GM18858 (cell line): ENCODE data around the gene GPAT3.
"Not testable (repeated sequence)": the region's sequence is repeated elsewhere in the genome, so short reads cannot be mapped to it uniquely, and the experiment has no call there.

ENCODE experiments used
- ATAC-seq: cut with Tn5 transposase; IDR thresholded peaks from one replicate; pipeline ENCODE4 v1.9.1; 2021; ENCODE audit not compliant: unreplicated experiment

The GPAT3 gene

GRCh38 chr4:83591730-83592129, 55.8 kb downstream of the GPAT3 start:
- no peak for ATAC-seq

GRCh38 chr4:83599183-83599582, 63.3 kb downstream of the GPAT3 start:
- peak; percentile 67 for ATAC-seq

GRCh38 chr4:83603129-83603528, 67.2 kb downstream of the GPAT3 start:
- ATAC-seq: no peak

GRCh38 chr4:83604321-83604720, 68.4 kb downstream of the GPAT3 start:
- no peak for ATAC-seq

DNA sequence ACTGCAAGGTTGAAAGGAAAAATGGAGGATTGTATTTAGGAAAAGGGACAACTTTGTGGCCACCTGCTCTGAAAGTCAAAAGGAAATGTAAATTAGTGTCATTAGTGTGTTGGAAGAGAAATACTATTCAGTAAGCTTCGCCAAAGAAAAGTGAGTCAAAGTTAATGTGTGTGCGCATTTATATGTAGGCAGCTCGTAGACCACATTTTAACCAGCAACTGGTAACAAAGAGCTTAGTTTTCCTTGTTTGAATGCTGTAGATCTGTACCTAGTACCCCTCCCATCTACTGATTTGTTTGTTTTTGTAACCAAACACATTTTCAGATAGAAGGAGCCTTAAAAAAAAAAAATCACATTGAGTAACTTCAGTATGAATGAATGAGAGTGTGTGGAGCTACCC, 69.3 kb downstream of the GPAT3 start:
- no peak for ATAC-seq

GRCh38 chr4:83605744-83606172, 69.8 kb downstream of the GPAT3 start:
- no peak for ATAC-seq

- no peak for ATAC-seq
Measured at GRCh38 chr4:83606460-83606859, 70.6 kb downstream of the GPAT3 start.

DNA sequence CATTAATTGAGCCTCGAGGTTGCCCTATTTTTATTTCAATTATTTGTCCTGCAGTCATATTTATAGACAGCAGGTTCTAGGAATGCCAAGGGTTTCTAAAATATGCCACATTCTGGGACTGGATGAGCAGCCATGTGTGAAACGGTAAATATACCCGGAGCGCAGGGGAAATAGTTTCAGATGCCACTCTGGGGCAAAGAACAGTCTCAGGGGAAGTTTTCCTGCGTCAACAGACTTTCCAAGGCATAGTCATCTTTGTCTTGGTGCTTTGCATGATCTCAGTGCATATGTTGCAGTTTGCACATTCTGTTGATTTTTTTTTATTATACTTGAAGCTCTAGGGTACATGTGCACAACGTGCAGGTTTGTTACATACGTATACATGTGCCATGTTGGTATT, 71.0 kb downstream of the GPAT3 start:
- peak; percentile 38 for ATAC-seq

- ATAC-seq: no peak
Measured at GRCh38 chr4:83609365-83609764, 73.5 kb downstream of the GPAT3 start.

DNA sequence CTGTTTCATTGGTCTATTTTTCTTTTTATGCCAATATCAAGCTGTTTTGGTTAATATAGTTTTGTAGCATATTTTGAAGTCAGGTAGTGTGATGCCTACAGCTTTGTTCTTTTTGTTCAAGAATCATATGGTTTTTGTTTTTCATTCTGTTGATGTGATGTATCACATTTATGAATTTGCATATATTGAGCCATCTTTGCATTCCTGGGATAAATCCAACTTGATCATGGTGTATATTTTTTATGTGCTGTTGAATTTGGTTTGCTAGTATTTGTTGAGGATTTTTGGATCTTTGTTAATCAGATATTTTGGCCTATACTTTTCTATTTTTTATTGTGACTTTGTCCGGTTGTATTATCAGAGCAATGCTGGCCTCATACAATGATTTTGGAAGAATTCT, 74.8 kb downstream of the GPAT3 start:
- ATAC-seq: no peak

DNA sequence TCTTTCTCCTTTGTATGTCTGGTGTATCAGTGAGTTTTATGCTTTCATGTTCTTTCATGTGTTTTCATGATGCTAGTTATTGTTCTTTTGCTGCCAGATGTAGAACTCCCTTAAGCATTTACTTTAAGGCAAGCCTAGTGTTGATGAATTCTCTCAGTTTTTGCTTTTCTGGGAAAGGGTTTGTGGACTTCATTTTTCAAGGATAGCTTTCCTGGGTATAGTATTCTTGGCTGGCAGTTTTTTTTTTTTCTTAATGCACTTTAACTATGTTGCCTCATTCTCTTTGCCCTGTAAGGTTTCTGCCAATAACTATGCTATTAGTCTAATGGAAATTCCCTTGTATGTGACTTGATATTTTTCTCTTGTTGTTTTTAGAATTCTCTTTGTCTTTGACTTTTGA, 77.1 kb downstream of the GPAT3 start:
- ATAC-seq: no peak

DNA sequence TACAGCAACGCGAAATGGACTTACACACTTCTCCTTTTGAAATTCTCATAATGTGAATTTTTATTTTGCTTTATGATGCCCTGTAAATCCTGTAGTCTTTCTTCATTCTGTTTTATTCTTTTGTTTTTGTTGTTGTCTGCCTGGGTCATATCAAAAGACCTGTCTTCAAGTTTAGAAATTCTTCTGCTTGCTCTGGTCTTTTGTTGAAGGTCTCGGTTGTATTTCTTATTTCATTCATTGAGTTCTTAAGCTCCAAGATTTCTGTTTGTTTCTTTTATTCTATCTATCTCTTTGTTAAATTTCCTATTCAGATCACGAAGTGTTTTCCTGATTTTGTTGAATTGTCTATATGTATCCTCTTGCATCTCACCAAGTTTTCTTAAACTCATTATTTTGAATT, 78.1 kb downstream of the GPAT3 start:
- ATAC-seq: no peak

GRCh38 chr4:83616252-83616651, 80.3 kb downstream of the GPAT3 start:
- ATAC-seq: no peak

- ATAC-seq: no peak
Measured at GRCh38 chr4:83617371-83618035, 81.6 kb downstream of the GPAT3 start.

DNA sequence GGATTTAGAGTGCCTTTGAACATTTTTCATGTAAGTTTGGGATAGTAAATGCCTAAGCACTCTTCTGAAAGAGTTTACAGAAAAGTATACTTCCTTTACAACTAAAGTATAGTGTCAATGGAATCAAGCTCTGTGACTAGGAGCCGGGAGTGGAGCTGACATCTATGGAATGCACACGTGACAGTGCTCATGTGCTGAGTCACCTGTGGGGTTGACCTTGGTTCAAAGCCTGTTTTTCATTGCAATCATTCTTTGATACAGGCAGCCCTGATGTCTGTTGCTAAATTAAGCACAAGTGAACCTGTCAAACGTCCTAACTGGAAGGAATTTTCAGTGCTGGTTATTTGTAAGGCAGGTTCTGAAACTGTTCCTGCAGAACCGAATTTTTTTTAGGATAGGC, 82.5 kb downstream of the GPAT3 start:
- no peak for ATAC-seq

GRCh38 chr4:83618991-83619645, 83.2 kb downstream of the GPAT3 start:
- ATAC-seq: no peak

- ATAC-seq: not testable (repeated sequence)
Measured at GRCh38 chr4:83622127-83622526, 86.2 kb downstream of the GPAT3 start.

- ATAC-seq: no peak
Measured at GRCh38 chr4:83625821-83626220, 89.9 kb downstream of the GPAT3 start.

- no peak for ATAC-seq
Measured at GRCh38 chr4:83626245-83626836, 90.4 kb downstream of the GPAT3 start.

- ATAC-seq: no peak
Measured at GRCh38 chr4:83629945-83630721, 94.2 kb downstream of the GPAT3 start.

- no peak for ATAC-seq
Measured at GRCh38 chr4:83631066-83631465, 95.2 kb downstream of the GPAT3 start.

DNA sequence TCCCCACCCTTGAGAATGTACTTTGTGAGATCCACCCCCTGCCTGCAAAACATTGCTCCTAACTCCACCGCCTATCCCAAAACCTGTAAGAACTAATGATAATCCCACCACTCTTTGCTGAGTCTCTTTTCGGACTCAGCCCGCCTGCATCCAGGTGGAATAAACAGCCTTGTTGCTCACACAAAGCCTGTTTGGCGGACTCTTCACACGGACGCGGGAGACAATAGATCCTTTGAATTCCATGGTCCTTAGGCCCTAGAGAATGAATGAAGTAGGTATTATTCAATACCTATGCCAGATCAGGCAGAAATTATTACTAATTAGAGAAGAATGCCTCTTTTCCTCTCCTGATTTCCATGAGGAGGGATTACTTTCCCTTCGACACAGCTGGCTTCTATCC, 101.0 kb downstream of the GPAT3 start:
- no peak for ATAC-seq
